GM12892 (cell line): ENCODE data around the gene SRCIN1.
"Not testable (repeated sequence)": the region's sequence is repeated elsewhere in the genome, so short reads cannot be mapped to it uniquely, and the experiment has no call there.

Experiments
- POLR2A ChIP-seq: IDR thresholded peaks from 2 replicates; pipeline ENCODE4 v1.6.1; 2011; ENCODE audit warnings: low read depth, low read length, control low read depth
- TAF1 ChIP-seq: IDR thresholded peaks from 2 replicates; pipeline ENCODE4 v1.6.1; 2011; ENCODE audit warnings: low read depth, mild to moderate bottlenecking, control low read depth, low read length, borderline replicate concordance

GRCh38 chr17:38501718-38502117 lies 104.0 kb downstream of the SRCIN1 start:
- TF ChIP-seq POLR2A, TAF1: not testable (repeated sequence)
